Mammary epithelial cell (primary cell): ENCODE data around the gene DDRGK1.

Experiments
- EZH2 ChIP-seq: IDR thresholded peaks from 2 replicates; pipeline ENCODE4 v1.6.1; 2012; ENCODE audit warnings: low read length, inconsistent platforms, borderline replicate concordance
- TF ChIP-seq, protein P1 (sequence below), 2 donors: IDR thresholded peaks in 1 of 2; conservative IDR thresholded peaks in 1 of 2; 2 replicates each; pipeline ENCODE4 v1.5.1; 2011 to 2012; ENCODE audit warnings: inconsistent platforms in 2 of 2, low read length in 2 of 2, mild to moderate bottlenecking in 2 of 2, control low read depth in 1 of 2, low read depth in 1 of 2; ENCODE audit not compliant: insufficient read depth in 1 of 2; ENCODE audit errors: extremely low read depth in 1 of 2

GRCh38 chr20:3146732-3147341 is 57.6 kb downstream of the DDRGK1 start:
- no peak for TF ChIP-seq EZH2
- TF ChIP-seq, protein P1, sequence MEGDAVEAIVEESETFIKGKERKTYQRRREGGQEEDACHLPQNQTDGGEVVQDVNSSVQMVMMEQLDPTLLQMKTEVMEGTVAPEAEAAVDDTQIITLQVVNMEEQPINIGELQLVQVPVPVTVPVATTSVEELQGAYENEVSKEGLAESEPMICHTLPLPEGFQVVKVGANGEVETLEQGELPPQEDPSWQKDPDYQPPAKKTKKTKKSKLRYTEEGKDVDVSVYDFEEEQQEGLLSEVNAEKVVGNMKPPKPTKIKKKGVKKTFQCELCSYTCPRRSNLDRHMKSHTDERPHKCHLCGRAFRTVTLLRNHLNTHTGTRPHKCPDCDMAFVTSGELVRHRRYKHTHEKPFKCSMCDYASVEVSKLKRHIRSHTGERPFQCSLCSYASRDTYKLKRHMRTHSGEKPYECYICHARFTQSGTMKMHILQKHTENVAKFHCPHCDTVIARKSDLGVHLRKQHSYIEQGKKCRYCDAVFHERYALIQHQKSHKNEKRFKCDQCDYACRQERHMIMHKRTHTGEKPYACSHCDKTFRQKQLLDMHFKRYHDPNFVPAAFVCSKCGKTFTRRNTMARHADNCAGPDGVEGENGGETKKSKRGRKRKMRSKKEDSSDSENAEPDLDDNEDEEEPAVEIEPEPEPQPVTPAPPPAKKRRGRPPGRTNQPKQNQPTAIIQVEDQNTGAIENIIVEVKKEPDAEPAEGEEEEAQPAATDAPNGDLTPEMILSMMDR (conservative IDR thresholded peaks at IDR 0.05 in 1 of 2, IDR thresholded peaks at IDR 0.05 in 1 of 2; ENCODE audit: extremely low read depth in 1 of 2, insufficient read depth in 1 of 2, low read depth in 1 of 2, low read length in 2 of 2), result no peak
